Left forelimb (tissue), 1 donor: ENCODE results near the gene CPT1B.

Source experiments
- DNase-seq: peaks from one replicate; pipeline ENCODE4 v3.0.0-alpha.2; 2018; ENCODE audit warnings: low spot score

The CPT1B gene

GRCh38 chr22:50569896-50570535 is 8.2 kb downstream of the CPT1B start:
- no peak for DNase-seq

DNA sequence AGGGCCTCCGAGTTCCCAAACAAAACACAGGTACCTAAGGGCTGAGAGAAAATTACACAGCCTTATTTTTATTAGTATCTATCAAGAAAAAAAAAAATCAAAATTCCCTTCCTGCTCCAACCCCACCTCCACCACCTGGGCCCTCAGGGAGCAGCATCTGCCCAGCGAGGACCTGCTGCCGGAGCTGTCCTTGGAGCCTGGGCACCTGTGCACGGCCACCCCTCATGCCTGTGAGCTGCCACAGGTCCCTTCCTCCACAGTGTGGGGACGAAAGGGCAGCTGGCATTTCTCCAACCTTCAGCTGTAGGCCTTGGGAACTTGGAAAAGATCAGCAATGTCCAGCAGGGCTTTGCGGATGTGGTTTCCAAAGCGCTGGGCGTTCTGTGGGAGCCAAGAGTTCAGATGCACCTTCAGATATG is 9.2 kb downstream of the CPT1B start:
- no peak for DNase-seq

DNA sequence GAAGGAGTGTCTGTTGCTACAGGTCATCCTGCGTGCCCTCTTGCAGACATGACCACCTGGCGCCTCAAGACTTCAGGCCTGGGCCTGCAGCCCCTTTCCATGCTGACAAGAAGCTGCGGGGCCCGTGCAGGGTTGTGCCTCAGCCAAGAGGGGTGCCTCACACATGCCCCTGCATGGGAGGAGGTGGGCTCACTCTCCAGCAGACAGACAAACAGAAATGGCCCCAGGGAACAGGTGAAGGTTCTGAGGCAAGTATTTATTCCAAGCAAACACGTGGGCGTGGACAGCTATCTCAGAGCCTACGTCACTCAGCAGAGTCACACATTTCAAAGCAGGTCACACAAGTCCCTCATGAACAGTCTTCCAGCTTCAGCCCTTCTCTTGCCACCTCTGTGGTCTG is 9.6 kb downstream of the CPT1B start:
- no peak for DNase-seq

DNA sequence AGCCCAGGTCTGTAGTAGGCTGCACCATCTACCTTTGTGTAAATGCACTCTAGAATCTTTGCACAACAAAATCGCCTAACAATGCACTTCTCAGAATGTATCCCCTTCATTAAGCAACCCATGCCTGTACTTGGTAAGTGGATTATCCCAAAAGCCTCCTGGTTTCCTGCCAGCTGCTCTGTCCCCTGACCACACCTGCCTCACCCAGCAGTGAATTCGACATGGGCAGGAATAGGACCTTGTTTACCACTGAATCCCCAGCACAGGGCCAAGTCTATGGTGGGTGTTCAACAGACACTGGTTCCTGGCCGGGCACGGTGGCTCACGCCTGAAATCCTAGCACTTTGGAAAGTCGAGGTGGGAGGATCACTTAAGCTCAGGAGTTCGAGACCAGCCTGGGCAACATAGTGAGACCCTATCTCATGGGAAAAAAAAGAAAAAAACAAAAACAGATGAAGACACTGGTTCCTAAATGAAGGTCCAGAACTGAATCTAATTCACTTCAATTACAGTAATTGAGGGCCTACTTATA is 10.4 kb downstream of the CPT1B start:
- DNase-seq = no peak

DNA sequence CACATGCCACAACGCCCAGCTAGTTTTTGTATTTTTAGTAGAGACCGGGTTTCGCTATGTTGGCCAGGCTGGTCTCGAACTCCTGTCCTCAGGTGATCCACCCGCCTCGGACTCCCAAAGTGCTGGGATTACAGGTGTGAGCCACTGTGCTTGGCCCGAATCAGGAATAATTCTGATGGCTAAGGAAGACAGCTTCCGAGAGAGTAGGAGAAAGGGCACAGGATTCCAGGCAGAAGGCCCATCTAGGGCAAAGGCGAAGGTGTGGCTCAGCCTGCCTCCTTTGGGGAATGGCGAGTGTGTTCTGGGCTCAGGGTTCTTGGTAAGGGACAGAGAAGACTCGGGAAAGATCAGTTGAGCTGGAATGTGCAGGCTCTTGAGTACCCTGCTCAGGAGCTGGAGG is 13.9 kb downstream of the CPT1B start:
- no peak for DNase-seq

DNA sequence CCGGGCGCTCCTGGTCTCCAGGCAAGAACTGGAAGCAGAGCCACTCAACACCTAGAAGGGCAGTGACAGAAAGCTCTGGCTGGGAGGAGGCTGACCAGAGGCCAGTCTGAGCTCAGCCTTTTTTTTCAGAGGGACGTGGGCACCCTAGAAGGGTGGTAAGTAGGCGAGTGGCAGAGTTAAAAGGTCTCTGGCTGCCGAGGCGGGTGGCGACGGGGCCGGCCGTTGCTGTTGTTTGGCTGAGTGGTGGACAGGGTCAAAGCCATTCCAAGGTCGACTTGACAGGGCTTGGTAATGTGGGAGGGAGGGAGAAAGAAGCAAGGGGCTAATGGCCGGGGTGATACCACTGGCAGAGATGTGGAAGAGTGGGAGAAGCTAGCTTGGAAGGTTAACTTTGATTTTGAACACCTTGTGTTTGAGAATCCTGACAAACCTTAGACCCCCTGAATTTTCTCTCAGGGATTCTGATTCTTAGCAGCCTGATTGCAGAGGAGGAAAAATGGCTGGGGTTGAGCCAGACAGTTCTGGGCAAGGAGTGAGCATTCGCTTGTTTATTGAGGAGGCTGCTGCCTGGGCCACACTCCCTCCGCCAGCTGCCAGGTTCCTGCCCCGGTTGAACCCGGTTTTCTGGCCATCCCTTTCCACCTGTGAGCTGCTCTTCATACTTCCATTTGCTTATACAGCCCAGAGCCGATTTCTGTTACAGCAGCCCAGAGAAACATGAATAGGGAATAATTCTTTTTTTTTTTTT is 14.6 kb downstream of the CPT1B start:
- no peak for DNase-seq

DNA sequence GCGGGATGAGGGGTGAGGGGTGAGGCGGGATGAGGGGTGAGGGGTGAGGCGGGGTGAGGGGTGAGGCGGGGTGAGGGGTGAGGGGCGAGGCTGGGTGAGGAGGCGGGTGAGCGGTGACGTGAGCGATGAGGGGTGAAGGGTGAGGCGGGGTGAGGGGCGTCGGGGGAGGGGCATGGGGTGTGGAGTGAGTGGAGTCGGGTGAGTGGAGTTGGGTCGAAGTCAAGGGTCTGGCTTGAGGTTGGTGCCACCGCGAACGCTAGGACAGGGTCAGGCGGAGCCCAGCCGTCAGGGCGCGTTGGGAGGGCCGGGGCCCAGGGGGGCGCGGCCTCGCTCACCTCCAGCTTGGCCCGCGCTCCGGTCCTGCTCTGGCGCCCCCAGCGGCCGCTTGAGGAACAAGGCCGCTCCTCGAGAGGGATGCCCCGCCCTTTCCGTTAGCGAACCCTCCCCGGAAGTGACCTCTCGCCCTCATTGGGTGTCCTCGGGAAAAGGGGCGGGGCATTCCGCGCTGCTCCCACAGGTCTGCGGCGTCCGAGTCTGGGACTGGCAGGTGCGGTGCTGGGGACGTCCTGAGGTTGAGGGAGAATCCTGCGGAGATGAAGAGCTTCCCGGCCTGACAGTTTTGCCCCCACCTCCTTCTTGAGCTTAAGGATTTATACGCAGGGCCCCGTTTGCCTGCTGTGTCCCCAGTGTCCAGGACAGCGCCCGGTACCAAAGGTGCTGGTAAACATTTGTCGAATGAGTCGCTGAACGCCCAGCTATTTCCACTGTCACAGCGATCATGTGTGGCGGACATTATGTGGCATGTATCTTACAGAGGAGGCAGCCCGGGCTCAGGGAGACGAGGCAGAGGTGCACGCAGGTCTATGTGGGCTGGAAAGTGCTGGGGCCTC is 15.5 kb downstream of the CPT1B start, which contains the start of gene SYCE3:
SYCE3 (minus strand) TSS at position 397 of the 890 bp plus-strand sequence. CDS start 6,514 bp downstream, outside the sequence.
- peak; percentile 95 for DNase-seq

GRCh38 chr22:50561401-50562358 is 16.5 kb downstream of the CPT1B start:
- DNase-seq = no peak

DNA sequence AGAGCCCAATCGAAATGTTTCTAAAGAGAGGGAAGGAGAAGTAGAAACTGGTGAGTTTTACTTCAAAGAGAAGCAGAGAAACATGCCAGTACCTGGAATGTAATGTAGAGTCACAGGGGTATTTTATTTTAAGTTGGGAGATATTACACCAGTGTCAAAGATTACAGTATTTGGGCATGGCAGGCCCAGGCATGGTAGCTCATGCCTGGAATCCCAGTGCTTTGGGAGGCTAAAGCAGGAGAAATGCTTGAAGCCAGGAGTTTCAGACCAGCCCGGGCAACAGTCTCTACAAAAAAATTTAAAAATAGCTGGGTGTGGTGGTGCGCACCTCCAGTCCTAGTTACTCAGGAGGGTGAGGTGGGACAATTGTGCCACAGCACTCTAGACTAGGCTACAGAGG is 18.2 kb downstream of the CPT1B start:
- no peak for DNase-seq

DNA sequence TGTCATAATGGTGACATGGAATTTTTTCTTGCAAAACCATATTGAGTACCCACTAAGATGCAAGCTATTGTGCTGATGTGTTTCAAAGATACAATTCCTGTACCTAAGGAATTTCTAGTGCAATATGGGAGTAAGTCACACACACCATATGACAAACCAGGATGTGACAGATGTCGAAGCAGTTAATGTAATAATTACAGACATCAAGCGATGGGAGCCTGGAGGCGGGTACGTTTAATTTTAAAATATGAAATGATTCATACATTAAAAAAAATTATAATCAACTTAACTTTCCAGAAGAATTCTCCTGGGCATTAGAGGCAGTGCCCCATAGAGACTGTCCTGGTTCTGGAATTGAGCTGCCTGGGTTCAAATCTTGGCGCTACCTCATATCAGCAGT is 21.5 kb downstream of the CPT1B start:
- DNase-seq = no peak

GRCh38 chr22:50553310-50553709 is 24.9 kb downstream of the CPT1B start:
- DNase-seq = no peak

DNA sequence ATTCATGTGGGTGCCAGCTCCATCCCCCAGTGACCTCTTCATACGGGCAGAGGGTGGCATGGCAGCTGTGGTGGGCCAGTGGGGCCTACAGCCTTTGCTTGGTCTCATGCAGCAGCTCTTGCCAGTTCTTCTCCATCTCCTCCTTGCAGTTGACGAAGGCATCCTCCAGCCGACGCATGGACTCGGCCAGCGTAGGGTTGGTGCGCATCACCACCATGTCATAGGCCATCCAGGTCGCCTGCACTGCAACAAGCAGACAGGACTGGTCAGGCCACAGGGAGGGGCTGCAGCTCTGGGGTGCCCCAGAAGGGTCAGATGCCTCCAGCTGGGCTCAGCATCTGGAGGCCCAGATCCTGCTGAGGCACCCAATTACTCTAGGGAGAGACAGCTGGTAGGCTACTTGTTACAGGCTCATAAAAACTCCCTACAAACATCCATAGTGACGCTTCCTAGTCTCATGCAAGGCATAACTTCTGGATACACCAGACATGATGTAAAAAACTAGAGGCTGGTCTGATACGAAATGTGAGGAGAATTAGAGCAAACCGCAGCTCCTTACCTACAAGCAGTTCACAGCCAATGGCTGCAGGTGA is 27.0 kb downstream of the CPT1B start:
- DNase-seq = no peak

GRCh38 chr22:50550395-50550794 is 27.8 kb downstream of the CPT1B start:
- DNase-seq = no peak

DNA sequence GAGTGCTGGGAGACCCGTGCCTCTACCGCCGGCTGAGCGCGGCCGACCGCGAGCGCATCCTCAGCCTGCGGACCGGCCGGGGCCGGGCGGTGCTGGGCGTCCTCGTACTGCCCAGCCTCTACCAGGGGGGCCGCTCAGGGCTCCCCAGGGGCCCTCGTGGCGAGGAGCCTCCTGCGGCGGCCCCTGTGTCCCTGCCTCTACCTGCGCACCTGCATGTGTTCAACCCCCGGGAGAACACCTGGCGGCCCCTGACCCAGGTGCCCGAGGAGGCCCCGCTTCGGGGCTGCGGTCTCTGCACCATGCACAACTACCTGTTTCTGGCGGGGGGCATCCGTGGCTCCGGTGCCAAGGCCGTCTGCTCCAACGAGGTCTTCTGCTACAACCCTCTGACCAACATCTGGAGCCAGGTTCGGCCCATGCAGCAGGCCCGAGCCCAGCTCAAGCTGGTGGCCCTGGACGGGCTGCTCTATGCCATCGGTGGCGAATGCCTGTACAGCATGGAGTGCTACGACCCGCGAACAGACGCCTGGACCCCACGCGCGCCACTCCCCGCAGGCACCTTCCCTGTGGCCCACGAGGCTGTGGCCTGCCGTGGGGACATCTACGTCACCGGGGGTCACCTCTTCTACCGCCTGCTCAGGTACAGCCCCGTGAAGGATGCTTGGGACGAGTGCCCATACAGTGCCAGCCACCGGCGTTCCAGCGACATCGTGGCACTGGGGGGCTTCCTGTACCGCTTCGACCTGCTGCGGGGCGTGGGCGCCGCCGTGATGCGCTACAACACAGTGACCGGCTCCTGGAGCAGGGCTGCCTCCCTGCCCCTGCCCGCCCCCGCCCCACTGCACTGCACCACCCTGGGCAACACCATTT is 29.1 kb downstream of the CPT1B start:
- no peak for DNase-seq

DNA sequence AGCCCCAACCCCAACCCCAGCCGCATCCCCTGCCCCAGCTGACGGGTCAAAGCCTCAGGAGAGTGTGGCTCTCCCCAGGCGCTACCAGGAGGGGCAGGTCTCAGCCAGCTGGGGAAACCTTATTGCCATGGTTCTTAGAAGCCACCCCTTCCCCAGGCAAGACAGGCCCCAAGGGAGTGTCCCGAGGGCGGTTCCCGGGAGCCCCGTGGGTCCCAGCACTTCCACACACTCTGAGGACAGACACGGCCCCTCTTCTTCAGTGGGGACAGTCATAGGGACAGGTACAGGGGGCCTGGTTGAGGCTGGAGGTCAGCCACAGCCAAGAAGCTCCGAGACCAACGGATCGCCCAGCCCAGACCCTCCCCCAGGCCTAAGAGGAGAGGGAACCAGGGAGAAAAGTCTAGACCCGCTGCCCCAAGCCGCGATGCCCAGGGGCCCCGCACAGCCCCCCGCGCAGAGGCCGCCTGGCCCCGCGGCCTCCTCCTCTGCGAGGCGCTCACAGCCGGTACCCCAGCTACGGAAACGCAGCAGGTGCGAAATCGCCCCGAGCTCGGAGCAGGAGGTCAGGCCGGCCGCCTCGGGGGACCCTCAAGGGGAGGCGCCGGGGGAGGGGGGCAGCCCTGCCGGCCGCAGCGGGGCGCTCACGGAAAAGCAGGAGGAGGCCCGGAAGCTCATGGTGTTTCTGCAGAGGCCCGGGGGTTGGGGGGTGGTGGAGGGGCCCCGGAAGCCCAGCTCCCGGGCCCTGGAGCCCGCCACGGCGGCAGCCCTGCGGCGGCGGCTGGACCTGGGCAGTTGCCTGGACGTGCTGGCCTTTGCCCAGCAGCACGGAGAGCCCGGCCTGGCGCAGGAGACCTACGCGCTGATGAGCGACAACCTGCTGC is 29.9 kb downstream of the CPT1B start:
- DNase-seq = no peak

- no peak for DNase-seq
These were observed 30.8 kb downstream of the CPT1B start for GRCh38 chr22:50547263-50547985.

- DNase-seq = no peak
These were observed 31.6 kb downstream of the CPT1B start for GRCh38 chr22:50546326-50547262.
